ENCODE data around the gene CDH4.

GRCh38 chr20:61521687-61522420, 269.8 kb downstream of the CDH4 start:
- TF ChIP-seq POLR2A (IDR thresholded peaks at IDR 0.05) (no peak), CTCF (IDR thresholded peaks at IDR 0.05) (no peak), EP300 (IDR thresholded peaks at IDR 0.05) (no peak)

Data from ovary (tissue), 3 donors.